Activated T-cell treated with anti-CD3 and anti-CD28 coated beads, Interleukin-2, amount 50 U/mL, for 72 hours (primary cell): ENCODE results near the gene SLC13A5. TPM values are rescaled to one million over a fixed set of nuclear protein-coding genes. Genes with fewer than 3 reads are reported as not detected.
"Not testable (repeated sequence)": the region's sequence is repeated elsewhere in the genome, so short reads cannot be mapped to it uniquely, and the experiment has no call there.

Experiments used
- ATAC-seq, 2 donors: fragments of 150-1000 bp; cut with Tn5 transposase; replicated peaks in 1 of 2; 2 replicates each; pipeline ENCODE4 v1.10.0; 2021; ENCODE audit warnings: moderate library complexity in 2 of 2, mild to moderate bottlenecking in 1 of 2
- DNase-seq, 2 donors: peaks; one replicate each; pipeline ENCODE4 v3.0.0; 2021 to 2022; ENCODE audit warnings: mixed read lengths in 1 of 2
- H3K27ac Mint-ChIP-seq: one replicate; pipeline ENCODE4 v1.8.0; 2022; ENCODE audit warnings: mild to moderate bottlenecking, moderate library complexity, mixed read lengths
- H3K27me3 Mint-ChIP-seq: one replicate; pipeline ENCODE4 v1.8.0; 2022; ENCODE audit warnings: low read depth, mixed read lengths
- H3K36me3 Mint-ChIP-seq, 2 donors: one replicate each; pipeline ENCODE4 v1.8.0; 2022; ENCODE audit warnings: mixed read lengths in 2 of 2, mild to moderate bottlenecking in 1 of 2; ENCODE audit not compliant: insufficient read depth in 2 of 2
- H3K4me1 Mint-ChIP-seq: one replicate; pipeline ENCODE4 v1.8.0; 2022; ENCODE audit warnings: low read depth, mixed read lengths
- H3K4me3 Mint-ChIP-seq, 2 donors: one replicate each; pipeline ENCODE4 v1.8.0; 2022; ENCODE audit warnings: mild to moderate bottlenecking in 2 of 2, mixed read lengths in 2 of 2, moderate library complexity in 2 of 2
- H3K9me3 Mint-ChIP-seq, 2 donors: one replicate each; pipeline ENCODE4 v1.8.0; 2022; ENCODE audit warnings: mixed read lengths in 2 of 2
- total RNA-seq, 2 donors: library from RNA; stranded (reverse); gene quantifications; one replicate each; pipeline ENCODE4 v1.2.3, GENCODE V29; 2022

Gene SLC13A5
- total RNA-seq, 2 donors from 2014 or later, result 0.22 TPM; not detected in 1

DNA sequence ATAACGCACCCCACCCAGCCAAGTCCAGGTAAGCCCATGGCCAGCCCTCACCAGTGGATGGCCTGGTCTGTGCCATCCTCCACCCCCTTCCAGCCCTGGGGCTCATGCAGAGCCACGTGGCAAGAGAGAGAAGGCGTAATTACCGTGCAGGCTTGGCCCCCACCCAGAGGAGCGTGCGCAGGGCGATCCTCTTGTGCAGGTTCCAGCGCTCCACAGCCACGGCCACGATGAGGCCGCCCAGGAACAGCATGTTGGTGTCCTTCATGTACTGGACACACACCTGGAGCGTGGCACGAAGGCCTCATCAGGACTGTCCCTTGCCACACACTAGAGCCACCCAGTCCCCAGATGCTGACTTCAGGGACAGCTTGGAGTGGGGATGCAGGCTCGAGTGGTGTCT, 6.7 kb downstream of the SLC13A5 start:
- Mint-ChIP-seq H3K9me3 (no peaks in the 10 kb centered on the region), H3K27me3 (peaks cover 25% of the 10 kb centered on the region), H3K36me3 (no peaks in the 10 kb centered on the region), H3K27ac (no peak overlapping the region), H3K4me3 (no peak overlapping the region), H3K4me1 (no peaks in the 10 kb centered on the region)
- DNase-seq (no peak), ATAC-seq (no peak)

DNA sequence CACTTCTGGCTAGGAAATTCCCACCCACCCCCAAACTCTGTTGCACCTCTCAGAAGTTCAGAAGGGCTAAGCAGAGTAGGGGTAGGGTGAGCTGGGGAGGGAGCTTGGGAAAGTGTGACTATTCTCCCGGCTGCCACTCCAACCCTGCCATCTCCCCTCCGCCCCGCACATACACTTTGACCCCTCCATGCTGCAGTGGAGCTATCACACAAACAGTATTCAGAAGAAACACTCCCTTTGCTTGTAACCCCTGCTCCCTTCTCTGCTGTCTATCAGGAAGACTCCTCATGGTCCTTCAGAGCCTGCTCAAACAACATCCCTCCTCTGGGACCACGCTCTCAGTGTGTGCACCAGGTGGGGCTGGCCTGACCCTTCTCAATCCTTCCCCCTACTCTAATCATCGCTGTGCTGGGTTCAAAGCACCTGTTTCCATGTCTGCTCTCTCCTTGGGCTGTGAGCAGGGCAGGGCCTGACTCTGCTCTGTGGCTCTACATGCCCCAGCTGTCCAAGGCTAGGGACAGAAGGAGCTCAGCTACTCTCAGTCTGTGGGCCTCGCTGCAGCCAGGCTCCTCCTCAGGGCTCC, 8.6 kb downstream of the SLC13A5 start:
- no peak overlapping the region for H3K4me3 Mint-ChIP-seq
- ATAC-seq (no peak), DNase-seq (no peak)
- peaks cover 15% of the 10 kb centered on the region for H3K27me3 Mint-ChIP-seq
- H3K9me3 Mint-ChIP-seq, result no peaks in the 10 kb centered on the region
- H3K27ac Mint-ChIP-seq, result no peak overlapping the region
- no peaks in the 10 kb centered on the region for H3K36me3 Mint-ChIP-seq
- H3K4me1 Mint-ChIP-seq, result no peaks in the 10 kb centered on the region

DNA sequence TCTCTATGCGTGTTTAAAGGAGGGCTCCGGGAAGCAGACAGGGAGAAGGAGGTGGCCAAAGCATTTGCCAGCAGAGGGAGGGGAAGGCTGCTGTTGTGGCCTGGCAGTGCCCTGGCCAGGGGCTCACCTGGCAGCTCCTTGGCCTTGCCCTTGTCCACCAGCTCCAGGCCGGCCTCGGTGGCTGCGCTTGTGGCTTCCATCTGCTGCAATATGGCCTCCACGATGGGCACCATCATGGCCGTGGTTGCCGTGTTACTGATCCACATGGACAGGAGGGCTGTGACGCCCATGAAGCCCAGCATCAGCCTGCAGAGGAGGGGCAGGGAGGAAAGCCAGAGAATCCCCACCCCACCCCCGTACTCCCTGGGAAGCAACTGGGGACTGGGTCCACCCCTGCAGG, 9.4 kb downstream of the SLC13A5 start:
- no peaks in the 10 kb centered on the region for H3K36me3 Mint-ChIP-seq

DNA sequence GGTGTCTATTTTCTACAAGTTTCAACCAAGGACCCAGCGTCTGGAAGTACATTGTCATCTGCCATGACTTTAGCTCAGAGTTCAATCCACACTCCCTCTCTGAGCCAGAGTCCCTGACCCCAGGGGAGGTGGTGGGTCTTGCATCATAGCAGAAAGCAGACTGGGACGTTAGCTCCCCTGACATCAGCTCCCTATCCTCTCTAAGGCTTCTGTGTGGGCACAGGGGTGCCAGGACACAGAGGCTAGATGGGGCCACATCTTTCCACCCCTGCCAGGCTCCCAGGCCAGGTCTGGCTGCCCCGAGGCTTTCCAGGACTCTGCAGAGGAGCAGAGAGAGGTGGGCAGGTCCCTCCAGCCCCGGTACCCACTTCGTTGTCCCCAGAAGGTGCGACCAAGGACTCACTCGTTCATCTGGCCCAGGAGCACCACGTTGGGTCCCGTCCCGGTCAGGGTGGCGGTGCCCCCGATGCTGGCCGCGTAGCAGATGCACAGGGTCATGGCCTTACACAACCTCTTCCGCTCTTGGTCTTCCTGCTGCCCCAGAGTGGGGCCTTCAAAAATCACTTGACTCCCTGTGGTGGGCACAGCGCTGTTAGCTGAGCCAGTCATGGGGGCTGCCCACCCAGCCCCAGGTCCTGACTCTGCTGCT, 10.5 kb downstream of the SLC13A5 start:
- H3K9me3 Mint-ChIP-seq, result no peaks in the 10 kb centered on the region
- no peak overlapping the region for H3K4me3 Mint-ChIP-seq
- H3K36me3 Mint-ChIP-seq, result no peaks in the 10 kb centered on the region
- ATAC-seq (no peak), DNase-seq (no peak)
- H3K27ac Mint-ChIP-seq, result no peak overlapping the region
- peaks cover 5% of the 10 kb centered on the region for H3K27me3 Mint-ChIP-seq
- H3K4me1 Mint-ChIP-seq, result no peaks in the 10 kb centered on the region

More for the DNA sequence above, 9.4 kb downstream of the SLC13A5 start:
- Mint-ChIP-seq H3K4me3 (no peak overlapping the region), H3K27ac (no peak overlapping the region), H3K9me3 (no peaks in the 10 kb centered on the region), H3K4me1 (no peaks in the 10 kb centered on the region), H3K27me3 (peaks cover 11% of the 10 kb centered on the region)
- ATAC-seq (no peak), DNase-seq (no peak)

DNA sequence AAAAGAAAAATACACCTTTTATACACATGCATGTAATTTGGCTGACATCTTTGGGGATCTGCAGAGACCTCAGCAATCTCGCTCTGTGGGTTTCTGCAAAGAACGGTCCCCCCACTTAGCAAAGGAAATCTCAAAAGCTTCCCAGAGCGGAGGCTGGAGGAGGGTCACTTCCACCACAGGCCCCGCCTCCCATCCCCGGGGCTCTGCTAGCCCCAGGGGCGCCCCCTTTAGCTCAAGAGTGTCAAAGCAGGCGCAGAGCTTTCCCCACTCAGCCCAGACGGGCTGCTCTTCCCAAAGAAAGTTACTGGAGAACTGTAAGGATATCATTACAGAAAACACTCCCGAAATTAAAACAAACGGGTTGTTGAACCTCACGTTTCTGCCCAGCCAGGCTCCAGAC, 11.4 kb downstream of the SLC13A5 start:
- Mint-ChIP-seq H3K27me3 (peaks cover 5% of the 10 kb centered on the region), H3K27ac (no peak overlapping the region), H3K4me1 (no peaks in the 10 kb centered on the region), H3K9me3 (no peaks in the 10 kb centered on the region), H3K36me3 (no peaks in the 10 kb centered on the region), H3K4me3 (no peak overlapping the region)
- ATAC-seq (peak; percentile 66 to 67), DNase-seq (peak; percentile 56 to 62)

DNA sequence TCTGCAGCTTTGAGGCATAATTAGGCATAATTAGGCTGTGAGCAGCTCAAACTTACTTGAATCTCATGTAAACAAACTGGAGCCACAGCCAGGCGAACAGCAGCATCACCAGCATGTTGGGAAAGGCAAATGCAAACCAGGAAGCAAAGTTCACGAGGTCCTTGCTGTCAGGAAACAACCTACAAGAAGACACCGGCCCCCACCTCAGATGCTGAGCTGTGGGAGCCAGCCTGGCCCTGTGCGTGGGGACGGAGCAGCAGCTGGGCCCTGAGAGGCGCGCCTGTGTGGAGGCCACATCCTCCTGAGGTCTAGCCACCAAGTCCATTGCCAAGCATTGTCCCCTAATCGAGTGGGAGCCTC, 12.2 kb downstream of the SLC13A5 start:
- no peak for DNase-seq
- Mint-ChIP-seq H3K4me1 (no peaks in the 10 kb centered on the region), H3K9me3 (no peaks in the 10 kb centered on the region), H3K27me3 (peaks cover 5% of the 10 kb centered on the region), H3K36me3 (no peaks in the 10 kb centered on the region), H3K4me3 (no peak overlapping the region), H3K27ac (no peak overlapping the region)
- ATAC-seq, result no peak

DNA sequence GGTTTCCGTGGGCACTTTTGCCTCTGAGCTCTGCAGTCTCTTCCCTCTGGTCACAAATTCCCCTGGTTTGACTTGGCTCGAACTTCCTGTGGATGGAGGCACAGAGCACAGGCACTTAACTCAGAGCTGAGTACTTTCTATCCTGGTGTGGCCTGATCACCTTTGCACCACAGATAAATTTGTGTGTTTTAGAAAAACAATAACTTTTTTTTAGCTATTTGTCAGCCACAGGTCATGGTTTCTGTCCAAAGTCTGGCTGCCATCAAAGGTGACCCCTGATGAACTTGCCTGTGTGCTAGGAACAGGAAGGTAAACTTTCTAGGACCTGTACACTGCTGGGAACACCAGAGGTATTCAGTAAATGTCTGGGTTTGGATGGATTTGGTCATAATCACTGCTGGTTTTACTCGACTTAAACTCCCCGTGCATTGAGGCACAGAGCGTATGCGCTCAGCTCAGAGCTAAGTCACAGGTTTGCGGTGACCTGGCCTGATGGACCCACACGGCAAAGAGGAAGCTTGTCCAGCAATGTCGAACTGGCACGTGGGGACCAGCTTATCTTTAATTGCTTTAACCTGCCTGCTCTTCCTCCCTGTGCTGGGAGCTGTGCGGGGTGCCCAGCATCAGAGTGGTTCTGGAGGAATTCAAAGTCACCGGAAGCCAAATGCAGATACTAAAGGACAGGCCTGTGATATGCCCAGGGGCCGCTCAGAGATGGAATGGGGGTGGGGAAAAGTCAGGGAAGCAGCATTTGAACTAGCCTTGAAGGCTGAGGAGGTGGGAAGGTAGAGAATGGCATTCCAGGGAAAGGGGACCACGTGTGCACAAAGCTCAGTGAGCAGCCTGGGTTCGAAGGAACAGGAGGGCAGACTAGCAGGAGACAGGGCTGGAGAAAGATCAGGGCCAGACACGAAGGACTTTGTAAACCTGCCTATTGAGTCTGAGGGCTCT, 12.9 kb downstream of the SLC13A5 start:
- Mint-ChIP-seq H3K4me1 (no peaks in the 10 kb centered on the region), H3K4me3 (no peak overlapping the region), H3K36me3 (no peaks in the 10 kb centered on the region), H3K27ac (no peak overlapping the region), H3K9me3 (no peaks in the 10 kb centered on the region), H3K27me3 (peaks cover 5% of the 10 kb centered on the region)
- ATAC-seq (no peak), DNase-seq (no peak)

DNA sequence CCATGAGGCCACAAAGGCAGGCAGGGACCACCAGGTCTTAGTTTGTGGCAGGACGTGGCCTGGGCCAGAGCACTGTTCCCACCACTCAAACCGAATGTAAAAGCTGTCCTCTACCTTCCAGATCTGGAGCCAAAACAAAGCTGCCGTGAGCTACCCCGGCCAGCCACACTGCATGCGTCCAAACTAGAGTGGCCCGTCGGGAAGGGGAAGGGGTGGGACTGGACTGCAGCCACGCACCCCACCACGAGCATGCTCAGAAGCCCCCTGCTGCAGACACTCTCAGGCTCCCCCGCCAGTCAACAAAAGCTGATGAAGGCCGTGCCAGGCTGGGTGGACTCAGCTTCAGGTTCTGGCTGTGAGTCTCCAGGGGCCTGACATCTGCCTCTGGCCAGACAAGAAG, 15.2 kb downstream of the SLC13A5 start:
- Mint-ChIP-seq H3K27me3 (peaks cover 19% of the 10 kb centered on the region), H3K4me3 (no peak overlapping the region)
- ATAC-seq, result no peak

DNA sequence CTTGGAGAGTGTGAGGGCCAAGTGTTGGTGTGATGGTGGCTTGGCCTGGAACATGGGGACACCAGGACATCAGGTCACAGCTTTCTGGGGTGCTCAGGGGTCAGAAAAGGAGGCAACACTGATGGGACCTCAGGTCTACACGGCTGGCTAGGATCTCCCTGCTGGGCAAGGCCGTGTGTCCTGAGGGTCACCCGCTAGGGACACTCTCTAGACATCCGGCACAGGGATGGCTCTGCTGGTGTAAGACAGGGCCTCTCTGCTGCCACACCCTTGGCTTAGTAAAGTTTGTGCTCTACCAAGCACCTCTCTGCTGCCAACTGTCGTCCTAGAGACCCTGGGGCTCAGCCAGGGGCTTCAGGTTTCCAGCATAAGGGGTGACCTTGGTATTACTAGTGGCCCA, 16.3 kb downstream of the SLC13A5 start:
- Mint-ChIP-seq H3K27me3 (peaks cover 30% of the 10 kb centered on the region), H3K9me3 (no peaks in the 10 kb centered on the region), H3K36me3 (no peaks in the 10 kb centered on the region), H3K4me1 (no peaks in the 10 kb centered on the region), H3K4me3 (no peak overlapping the region), H3K27ac (no peak overlapping the region)
- ATAC-seq, result no peak
- DNase-seq, result no peak

More for the DNA sequence above, 15.2 kb downstream of the SLC13A5 start:
- Mint-ChIP-seq H3K9me3 (no peaks in the 10 kb centered on the region), H3K4me1 (no peaks in the 10 kb centered on the region), H3K36me3 (no peaks in the 10 kb centered on the region), H3K27ac (no peak overlapping the region)
- DNase-seq, result no peak

DNA sequence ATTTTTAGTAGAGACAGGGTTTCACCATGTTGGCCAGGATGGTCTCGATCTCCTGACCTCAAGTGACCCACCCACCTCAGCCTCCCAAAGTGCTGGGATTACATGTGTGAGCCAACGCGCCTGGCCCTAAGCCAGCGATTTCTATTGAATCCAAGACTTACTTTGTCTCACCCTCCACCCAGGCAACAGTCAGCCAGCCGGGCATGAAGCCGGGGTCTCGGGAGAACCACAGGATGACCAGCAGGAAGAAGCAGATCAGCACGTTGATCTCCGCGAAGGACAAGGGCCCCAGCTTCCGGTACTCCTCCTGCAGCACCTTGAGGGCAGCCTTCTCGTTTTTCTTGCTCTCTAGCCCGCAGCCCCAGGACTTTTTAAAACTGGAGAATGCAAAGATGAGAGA, 17.6 kb downstream of the SLC13A5 start:
- H3K4me1 Mint-ChIP-seq, result no peaks in the 10 kb centered on the region
- no peak for ATAC-seq
- H3K27ac Mint-ChIP-seq, result no peak overlapping the region
- H3K9me3 Mint-ChIP-seq, result no peaks in the 10 kb centered on the region
- no peak overlapping the region for H3K4me3 Mint-ChIP-seq
- no peak for DNase-seq
- peaks cover 41% of the 10 kb centered on the region for H3K27me3 Mint-ChIP-seq
- no peaks in the 10 kb centered on the region for H3K36me3 Mint-ChIP-seq

DNA sequence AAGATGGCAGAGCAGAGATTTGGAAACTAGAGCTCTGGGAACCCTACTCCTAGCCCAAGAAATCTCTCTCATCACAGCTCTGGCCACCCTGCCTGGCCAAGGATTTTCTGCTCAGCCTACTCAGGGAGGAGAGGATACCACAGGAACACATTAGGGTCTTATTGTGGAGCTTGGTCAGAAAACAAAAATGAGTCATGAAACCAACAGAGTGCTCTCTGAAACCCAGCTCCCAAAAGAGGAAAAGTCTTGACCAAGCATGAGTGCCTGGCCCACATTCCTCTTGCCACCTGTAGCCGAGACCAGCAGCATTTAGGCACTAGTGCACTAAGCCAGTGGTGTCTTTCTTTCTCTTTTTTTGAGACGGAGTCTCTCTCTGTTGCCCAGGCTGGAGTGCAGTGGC, 18.1 kb downstream of the SLC13A5 start:
- H3K36me3 Mint-ChIP-seq, result no peaks in the 10 kb centered on the region
- H3K4me1 Mint-ChIP-seq, result no peaks in the 10 kb centered on the region
- DNase-seq (no peak), ATAC-seq (no peak)
- no peak overlapping the region for H3K27ac Mint-ChIP-seq
- no peaks in the 10 kb centered on the region for H3K9me3 Mint-ChIP-seq
- no peak overlapping the region for H3K4me3 Mint-ChIP-seq
- peaks cover 46% of the 10 kb centered on the region for H3K27me3 Mint-ChIP-seq

DNA sequence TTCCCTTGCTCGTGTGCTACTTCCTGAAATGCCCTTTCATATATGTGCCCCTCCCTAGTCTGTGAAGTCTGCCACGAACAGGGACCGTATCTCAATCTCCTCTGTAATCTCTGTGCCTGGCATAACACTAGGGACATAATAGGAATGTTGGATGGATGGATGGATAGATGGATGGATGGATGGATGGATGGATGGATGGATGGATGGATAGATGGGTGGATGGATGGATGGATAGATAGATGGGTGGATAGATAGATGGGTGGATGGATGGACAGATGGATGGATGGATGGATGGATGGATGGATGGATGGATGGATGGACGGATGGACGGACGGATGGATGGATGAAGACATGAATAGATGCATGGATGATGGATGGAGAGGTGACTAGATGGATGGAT, 21.2 kb downstream of the SLC13A5 start:
- not testable (repeated sequence) for ATAC-seq, H3K9me3 Mint-ChIP-seq, H3K4me1 Mint-ChIP-seq, H3K4me3 Mint-ChIP-seq, H3K27ac Mint-ChIP-seq, H3K36me3 Mint-ChIP-seq, DNase-seq
- H3K27me3 Mint-ChIP-seq, result peaks cover 56% of the 10 kb centered on the region

DNA sequence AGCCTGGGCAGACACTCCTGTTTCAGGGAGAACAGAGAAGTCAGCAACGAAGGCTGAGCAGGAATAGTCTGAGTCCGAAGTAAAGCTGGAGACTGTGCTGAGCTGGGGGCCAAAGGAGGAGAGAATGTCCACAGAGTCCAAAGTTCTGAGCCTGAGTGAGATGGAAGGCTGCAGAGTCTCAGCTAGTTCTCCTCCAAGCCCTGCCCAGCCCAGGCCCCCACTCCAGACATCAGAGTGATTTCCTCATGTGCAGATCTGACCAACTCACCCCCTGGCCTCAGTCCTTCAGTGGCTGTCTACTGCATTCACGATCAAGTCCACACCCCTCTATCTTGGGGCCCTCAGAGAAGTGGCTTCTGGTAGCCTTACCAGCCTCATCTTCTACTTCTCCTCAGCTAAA, 21.6 kb downstream of the SLC13A5 start:
- no peaks in the 10 kb centered on the region for H3K9me3 Mint-ChIP-seq
- DNase-seq, result no peak
- ATAC-seq, result no peak
- H3K27me3 Mint-ChIP-seq, result peaks cover 60% of the 10 kb centered on the region
- no peak overlapping the region for H3K27ac Mint-ChIP-seq
- no peaks in the 10 kb centered on the region for H3K4me1 Mint-ChIP-seq
- no peak overlapping the region for H3K4me3 Mint-ChIP-seq
- H3K36me3 Mint-ChIP-seq, result no peaks in the 10 kb centered on the region
